Keratinocyte (primary cell): Measurements from ENCODE around the gene ZNF346. TPM values are rescaled to one million over a fixed set of nuclear protein-coding genes. Genes with fewer than 3 reads are reported as not detected.

Experiments used
- DNase-seq: peaks from one replicate; pipeline ENCODE4 v3.0.0-alpha.2; 2011; ENCODE audit warnings: low read depth, missing footprints, low spot score
- FAIRE-seq: peaks from 2 replicates; lab custom pipeline; 2011; peaks lifted over from hg19 to GRCh38; lab: Jason Lieb, UNC
- H2AFZ ChIP-seq: 2 replicates; pipeline ENCODE4 v1.6.0; 2012; ENCODE audit warnings: low read length, control low read depth, inconsistent platforms; ENCODE audit not compliant: control insufficient read depth
- H3K27ac ChIP-seq: 2 replicates; pipeline ENCODE4 v1.5.1; 2011; ENCODE audit warnings: low read length; ENCODE audit not compliant: control insufficient read depth, insufficient read depth
- H3K27me3 ChIP-seq: 3 replicates; pipeline ENCODE4 v1.6.0; 2011; ENCODE audit warnings: low read length; ENCODE audit not compliant: control insufficient read depth, insufficient read depth; ENCODE audit errors: extremely low read depth
- H3K36me3 ChIP-seq, 2 experiments: 2 replicates in 1 of 2; 3 replicates in 1 of 2; pipeline ENCODE4 v1.5.1; 2011; ENCODE audit warnings: low read length in 2 of 2, mild to moderate bottlenecking in 1 of 2; ENCODE audit not compliant: control insufficient read depth in 2 of 2, insufficient read depth in 2 of 2; ENCODE audit errors: extremely low read depth in 1 of 2
- H3K4me1 ChIP-seq: 3 replicates; pipeline ENCODE4 v1.5.1; 2011; ENCODE audit warnings: low read length; ENCODE audit not compliant: control insufficient read depth, insufficient read depth; ENCODE audit errors: extremely low read depth
- H3K4me2 ChIP-seq: 3 replicates; pipeline ENCODE4 v1.6.0; 2011; ENCODE audit warnings: low read depth, low read length; ENCODE audit not compliant: control insufficient read depth, insufficient read depth; ENCODE audit errors: extremely low read depth
- H3K4me3 ChIP-seq, 3 experiments: fragments of 200-600 bp in 1 of 3; sonication (generic) in 1 of 3; 2 replicates in 2 of 3; 3 replicates in 1 of 3; pipeline ENCODE4 v1.5.1; 2011 to 2016; ENCODE audit warnings: low read length in 3 of 3, mild to moderate bottlenecking in 3 of 3, control low read depth in 2 of 3, inconsistent platforms in 1 of 3, low read depth in 1 of 3, mixed read lengths in 1 of 3, mixed run types in 1 of 3, moderate library complexity in 1 of 3; ENCODE audit not compliant: control insufficient read depth in 2 of 3, insufficient read depth in 2 of 3; ENCODE audit errors: extremely low read depth in 1 of 3
- H3K79me2 ChIP-seq: 2 replicates; pipeline ENCODE4 v1.6.0; 2012; ENCODE audit warnings: low read length; ENCODE audit not compliant: control insufficient read depth, insufficient read depth
- H3K9ac ChIP-seq: 3 replicates; pipeline ENCODE4 v1.6.0; 2011; ENCODE audit warnings: low read length; ENCODE audit not compliant: control insufficient read depth, insufficient read depth; ENCODE audit errors: extremely low read depth
- H3K9me1 ChIP-seq: 3 replicates; pipeline ENCODE4 v1.6.0; 2011; ENCODE audit warnings: low read length; ENCODE audit not compliant: control insufficient read depth, insufficient read depth; ENCODE audit errors: extremely low read depth
- H3K9me3 ChIP-seq: 2 replicates; pipeline ENCODE4 v1.5.1; 2012; ENCODE audit warnings: low read depth, low read length; ENCODE audit not compliant: control insufficient read depth
- H4K20me1 ChIP-seq: 3 replicates; pipeline ENCODE4 v1.6.0; 2011; ENCODE audit warnings: low read length; ENCODE audit not compliant: control insufficient read depth, insufficient read depth; ENCODE audit errors: extremely low read depth
- CTCF ChIP-seq, 3 experiments: IDR thresholded peaks in 1 of 3; conservative IDR thresholded peaks in 1 of 3; optimal IDR thresholded peaks in 1 of 3; 2 replicates in 2 of 3; 3 replicates in 1 of 3; pipeline versions ENCODE3 to v1.5.1; 2011; ENCODE audit warnings: low read length in 3 of 3, mild to moderate bottlenecking in 3 of 3, moderate library complexity in 2 of 3, control low read depth in 1 of 3, inconsistent platforms in 1 of 3; ENCODE audit not compliant: insufficient read depth in 2 of 3; ENCODE audit errors: extremely low read depth in 1 of 3
- EZH2 ChIP-seq: IDR thresholded peaks from one replicate; pipeline ENCODE4 v1.6.1; 2012; ENCODE audit warnings: inconsistent platforms, mild to moderate bottlenecking, low read length, moderate library complexity
- dilution Hi-C: fragments of 300-500 bp; cut with MboI; formaldehyde crosslinking; loops from one replicate; pipeline ENCODE4 v1.7.0; 2020; ENCODE audit warnings: low sequenced_read_pairs; ENCODE audit not compliant: extremely low pct_ligation_motif_present
- polyA plus RNA-seq, 5 experiments: library from polyadenylated mRNA; depleted of rRNA in 3 of 5; stranded (reverse) in 3 of 5; stranded (forward) in 1 of 5; unstranded in 1 of 5; fragments of >200 nt; gene quantifications; 1 replicate in 1 of 5; 2 replicates in 3 of 5; 3 replicates in 1 of 5; pipeline versions ENCODE4 v1.2.1 to v1.2.3, GENCODE V29; 2011 to 2012; ENCODE audit warnings: missing spikeins in 2 of 5, low read depth in 1 of 5, low replicate concordance in 1 of 5

Gene ZNF346
- polyA plus RNA-seq, 1 donor (not counting 4 experiments of a cell fraction or from before 2014, with no cell fraction given) = 9.5 TPM

- dilution Hi-C loops = no loop called here
- Histone ChIP-seq H2AFZ (no peak overlapping the region), H3K4me2 (no peak overlapping the region), H3K27ac (no peak overlapping the region), H3K9me1 (no peaks in the 10 kb centered on the region), H4K20me1 (no peaks in the 10 kb centered on the region), H3K79me2 (no peaks in the 10 kb centered on the region), H3K4me1 (no peaks in the 10 kb centered on the region), H3K27me3 (peaks cover 10% of the 10 kb centered on the region), H3K4me3 (no peak overlapping the region), H3K9me3 (no peaks in the 10 kb centered on the region), H3K9ac (no peak overlapping the region), H3K36me3 (no peaks in the 10 kb centered on the region)
- no peak for FAIRE-seq
- no peak for DNase-seq
- TF ChIP-seq EZH2 = no peak
- TF ChIP-seq CTCF (optimal IDR thresholded peaks at IDR 0.05 in 1 of 3, IDR thresholded peaks at IDR 0.05 in 1 of 3, conservative IDR thresholded peaks at IDR 0.05 in 1 of 3; ENCODE audit: extremely low read depth in 1 of 3, insufficient read depth in 2 of 3, low read length in 3 of 3) = no peak
These were observed 57.8 kb downstream of the ZNF346 start for GRCh38 chr5:177080265-177080664.

GRCh38 chr5:177081859-177082258 lies 59.4 kb downstream of the ZNF346 start:
- dilution Hi-C loops = no loop called here

More at GRCh38 chr5:177081859-177082258, 59.4 kb downstream of the ZNF346 start:
- no peak overlapping the region for H3K9ac ChIP-seq
- H2AFZ ChIP-seq = no peak overlapping the region
- no peak overlapping the region for H3K4me3 ChIP-seq
- H3K9me3 ChIP-seq = no peaks in the 10 kb centered on the region
- H4K20me1 ChIP-seq = no peaks in the 10 kb centered on the region
- TF ChIP-seq CTCF (optimal IDR thresholded peaks at IDR 0.05 in 1 of 3, IDR thresholded peaks at IDR 0.05 in 1 of 3, conservative IDR thresholded peaks at IDR 0.05 in 1 of 3; ENCODE audit: extremely low read depth in 1 of 3, insufficient read depth in 2 of 3, low read length in 3 of 3) = no peak
- TF ChIP-seq EZH2 = no peak
- no peaks in the 10 kb centered on the region for H3K36me3 ChIP-seq
- no peaks in the 10 kb centered on the region for H3K79me2 ChIP-seq
- no peak overlapping the region for H3K27ac ChIP-seq
- no peak overlapping the region for H3K4me2 ChIP-seq
- FAIRE-seq (no peak), DNase-seq (no peak)
- peaks cover 10% of the 10 kb centered on the region for H3K27me3 ChIP-seq
- peaks cover 2% of the 10 kb centered on the region for H3K4me1 ChIP-seq
- no peaks in the 10 kb centered on the region for H3K9me1 ChIP-seq
